HuH-7.5 (cell line): ENCODE data around the gene HECW1.

Experiments used
- DNase-seq: peaks from one replicate; pipeline ENCODE4 v3.0.0; 2011; ENCODE audit warnings: low spot score

HECW1 gene

DNA sequence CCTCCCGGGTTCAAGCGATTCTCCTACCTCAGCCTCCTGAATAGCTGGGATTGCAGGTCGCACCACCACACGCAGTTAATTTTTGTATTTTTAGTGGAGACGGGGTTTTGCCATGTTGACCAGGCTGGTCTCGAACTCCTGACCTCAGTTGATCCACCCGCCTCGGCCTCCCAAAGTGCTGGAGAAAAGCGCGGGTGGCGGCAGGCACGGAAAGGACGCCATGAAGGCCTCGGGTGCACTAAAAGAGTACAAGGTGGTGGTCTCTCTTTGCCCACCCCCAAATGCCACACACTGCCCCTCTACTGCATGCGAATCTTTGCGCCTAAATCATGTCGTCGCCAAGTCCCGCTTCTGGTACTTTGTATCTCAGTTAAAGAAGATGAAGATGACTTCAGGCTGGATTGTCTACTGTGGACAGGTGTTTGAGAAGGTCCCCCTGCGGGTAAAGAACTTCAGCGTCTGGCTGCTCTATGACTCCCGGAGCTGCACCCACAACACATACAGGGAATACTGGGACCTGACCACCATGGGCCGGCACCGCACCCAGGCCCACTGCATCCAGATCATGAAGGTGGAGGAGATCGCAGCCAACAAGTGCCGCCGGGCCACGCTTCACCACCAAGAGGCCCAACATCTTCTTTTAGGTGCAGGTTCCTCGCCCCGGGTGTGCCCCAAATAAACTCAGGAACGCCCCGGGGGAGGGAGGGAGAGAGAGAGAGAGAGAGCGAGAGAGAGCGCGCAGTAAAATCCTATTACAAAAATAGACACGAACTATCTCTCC, 161.7 kb downstream of the HECW1 start:
- no peak for DNase-seq

DNA sequence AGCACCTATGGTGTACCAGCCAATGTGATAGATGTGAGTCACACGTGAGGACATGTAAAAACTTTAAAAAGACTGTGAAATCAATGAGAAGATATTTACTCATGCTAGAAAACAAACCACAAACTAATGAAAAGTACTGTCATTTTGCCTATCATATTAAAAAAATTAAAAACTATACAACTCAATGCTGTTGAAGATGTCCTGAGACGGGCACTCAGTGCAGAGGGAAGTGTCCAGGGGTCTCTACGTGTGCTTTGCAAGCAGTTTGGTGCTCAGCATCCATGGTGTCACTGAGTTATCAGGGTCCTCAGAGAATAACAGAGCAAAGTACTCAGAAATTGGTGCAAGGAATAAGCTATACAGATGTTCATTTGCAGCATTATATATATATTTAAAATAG, 162.3 kb downstream of the HECW1 start:
- no peak for DNase-seq

DNA sequence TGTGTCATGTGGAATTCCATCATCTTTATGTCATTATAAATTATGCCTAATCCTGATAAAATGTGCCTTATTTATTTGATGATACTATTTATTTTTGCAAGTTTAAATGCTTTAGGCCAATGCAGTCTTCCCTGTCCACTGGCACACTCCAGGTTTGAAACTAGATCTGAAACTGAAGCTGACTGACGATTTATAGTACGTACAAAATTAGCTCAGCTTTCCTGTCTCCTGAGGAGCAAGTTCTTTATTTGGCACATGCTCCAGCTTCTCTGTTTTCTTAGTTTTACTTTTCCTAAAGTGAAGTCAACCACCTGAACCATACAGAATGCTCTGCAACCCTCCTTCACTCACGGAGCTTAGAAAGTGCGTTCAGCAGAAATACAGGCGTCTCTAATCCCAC, 164.1 kb downstream of the HECW1 start:
- DNase-seq: no peak

DNA sequence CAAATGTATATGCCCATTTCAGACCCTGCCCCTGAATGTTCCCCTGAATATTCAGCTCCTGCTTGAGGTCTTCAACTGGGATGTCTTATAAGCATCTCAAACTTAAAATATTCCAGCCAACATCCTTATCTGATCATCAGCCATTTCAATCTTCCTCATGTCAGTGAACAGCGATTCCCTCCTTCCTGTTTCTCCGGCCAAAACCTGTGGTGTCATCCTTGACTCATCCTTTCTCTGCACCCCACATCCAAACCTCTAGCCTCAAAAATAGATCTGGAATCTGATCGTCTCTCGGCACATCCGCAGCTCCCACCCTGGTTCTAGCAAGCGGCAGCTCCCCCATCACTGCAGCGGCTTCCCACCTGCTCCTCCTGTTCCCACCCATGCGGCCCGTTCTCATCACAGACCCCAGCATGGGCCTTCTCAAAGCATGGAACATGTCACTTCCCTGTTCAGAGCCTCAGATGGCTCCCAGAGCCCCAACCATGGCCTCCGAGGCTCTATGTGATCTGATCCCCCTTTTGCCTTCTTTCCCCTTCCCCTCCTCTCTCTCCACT, 165.7 kb downstream of the HECW1 start:
- no peak for DNase-seq

DNA sequence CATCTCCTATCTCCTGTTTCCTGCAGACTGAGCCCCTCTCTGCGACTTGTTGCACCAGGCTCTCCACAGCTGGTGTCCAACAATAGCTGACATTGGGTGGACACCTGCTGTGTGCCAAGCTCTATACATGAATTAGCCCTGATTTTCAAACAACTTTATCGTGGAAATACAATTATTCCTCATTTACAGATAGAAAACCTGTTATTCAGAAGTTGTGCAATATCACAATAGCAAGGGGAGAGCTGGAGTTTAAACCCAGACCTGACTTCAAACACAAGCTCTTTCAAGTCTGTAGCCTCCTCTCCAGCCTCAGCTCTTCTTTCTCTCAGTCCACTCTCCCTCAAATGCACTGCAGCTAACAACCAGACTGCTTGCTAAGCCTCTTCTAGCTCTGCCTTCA, 168.8 kb downstream of the HECW1 start:
- no peak for DNase-seq

DNA sequence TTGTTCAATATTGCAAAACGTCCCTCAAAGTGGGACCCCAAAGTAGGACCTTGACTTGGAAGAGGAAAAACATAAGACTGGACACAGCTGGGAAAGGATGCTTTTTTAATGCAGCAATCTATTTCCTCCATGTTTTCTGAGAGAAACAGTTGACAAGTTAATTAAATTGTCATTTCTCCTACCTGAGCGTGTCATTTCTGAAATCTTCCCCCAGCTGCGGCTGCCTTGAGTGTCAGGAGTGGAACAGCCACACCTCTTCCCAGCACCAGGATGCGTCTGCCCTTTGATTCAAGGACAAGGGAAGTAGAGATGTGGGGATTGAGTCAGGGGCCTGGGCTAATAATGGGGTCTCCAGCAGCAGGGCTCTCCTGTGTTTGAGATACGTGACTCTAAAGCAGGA, 171.3 kb downstream of the HECW1 start:
- DNase-seq: no peak

DNA sequence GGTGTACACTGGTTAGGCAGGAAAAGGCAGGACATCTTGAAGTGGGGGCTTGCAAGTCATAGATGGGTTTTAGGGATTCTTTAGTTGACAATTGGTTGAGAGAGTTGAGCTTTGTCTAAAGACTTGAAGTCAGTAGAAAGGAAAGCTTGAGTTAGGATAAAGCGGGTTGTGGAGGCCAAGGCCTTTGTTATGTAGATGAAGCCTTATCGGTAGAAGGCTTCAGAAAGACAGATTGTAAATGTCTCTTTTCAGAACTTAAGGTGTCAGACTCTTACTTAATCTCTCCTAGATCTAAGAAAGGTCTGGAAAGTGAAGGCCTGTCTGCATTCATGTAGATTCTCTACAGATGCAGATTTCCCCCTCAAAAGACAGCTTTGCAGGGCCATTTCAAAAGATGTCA, 177.4 kb downstream of the HECW1 start:
- DNase-seq: no peak

DNA sequence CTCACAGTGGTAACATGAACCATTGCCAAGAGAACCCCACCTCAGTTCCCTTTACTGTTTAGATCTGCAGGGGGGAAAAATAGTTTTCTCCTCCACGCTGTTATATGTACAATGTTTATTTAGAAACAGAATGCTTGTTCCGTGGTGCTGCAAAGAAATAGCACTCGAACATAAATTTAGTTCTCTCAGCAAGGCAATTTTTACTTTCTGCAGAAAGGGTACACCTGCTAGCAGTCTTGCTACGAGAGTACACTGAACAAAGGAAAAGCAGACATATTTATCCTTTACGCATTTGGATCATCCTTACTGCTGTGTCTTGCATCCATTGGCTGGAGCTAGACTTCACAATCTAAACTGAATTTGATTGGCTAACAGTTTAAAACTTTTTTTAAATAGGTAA, 178.5 kb downstream of the HECW1 start:
- no peak for DNase-seq

DNA sequence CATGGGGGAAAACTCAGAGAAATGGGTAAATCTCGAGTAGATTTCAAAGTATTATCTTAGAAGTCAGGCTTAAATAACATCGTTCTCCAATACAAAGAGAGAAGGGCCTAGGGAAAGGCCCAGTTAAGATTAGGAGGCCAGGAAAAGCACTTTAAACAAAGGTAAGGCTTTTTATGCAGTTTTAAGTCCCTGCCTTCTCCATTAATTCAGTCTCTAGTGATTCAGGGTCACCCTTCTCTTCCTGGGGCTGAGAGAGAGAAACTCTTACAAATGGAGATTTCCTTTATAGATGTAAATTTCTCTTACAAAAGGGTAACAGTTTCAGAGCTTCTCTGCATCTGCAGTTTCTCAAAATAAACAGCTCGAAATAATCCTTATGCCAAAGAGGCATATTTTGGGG, 179.3 kb downstream of the HECW1 start:
- DNase-seq: no peak

DNA sequence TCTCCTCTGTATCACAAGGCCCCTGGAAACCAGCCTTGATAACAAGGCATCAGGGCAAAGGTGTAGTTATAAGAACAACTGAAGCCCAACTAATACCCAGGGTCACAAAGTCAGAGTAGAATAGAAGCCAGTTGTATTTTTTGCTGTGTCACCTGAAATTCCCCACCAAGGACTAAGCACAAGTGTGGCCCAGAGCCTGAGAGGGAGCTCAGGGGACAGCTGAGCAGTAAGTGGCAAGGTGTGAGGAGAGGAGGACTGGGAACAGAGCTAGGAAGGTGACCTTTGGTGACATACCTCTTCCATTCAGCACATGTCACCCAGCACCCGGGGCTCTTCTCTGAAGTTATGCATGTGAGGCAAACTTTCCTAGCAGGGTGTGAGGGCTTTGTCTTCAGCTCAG, 179.9 kb downstream of the HECW1 start:
- no peak for DNase-seq

DNA sequence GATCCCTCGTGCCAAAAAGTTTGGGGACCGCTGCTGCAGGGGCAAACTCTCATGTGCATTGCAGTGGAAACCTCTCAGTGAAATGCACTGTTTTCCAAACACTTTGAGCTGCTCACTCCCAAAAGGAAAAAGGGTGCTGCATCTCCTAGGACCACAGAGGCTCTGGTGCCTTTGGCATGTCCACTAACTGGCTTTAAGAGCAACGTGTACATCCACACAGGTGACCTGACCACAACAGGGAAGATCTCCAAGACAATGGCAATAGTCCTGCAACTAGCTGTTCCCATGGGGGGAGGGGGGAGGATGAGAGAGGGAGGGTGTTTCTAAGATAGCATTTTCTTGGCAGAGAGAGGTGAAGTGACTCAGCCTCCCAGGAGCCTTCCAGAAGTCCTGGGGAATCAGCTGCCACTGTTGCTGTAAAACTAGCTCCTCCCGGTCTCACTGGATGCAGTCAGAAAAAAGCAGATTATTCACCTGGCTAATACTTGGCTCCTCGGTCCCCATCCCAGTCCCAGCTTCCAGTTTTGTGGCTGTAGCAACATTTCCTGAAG, 181.7 kb downstream of the HECW1 start:
- DNase-seq: no peak

DNA sequence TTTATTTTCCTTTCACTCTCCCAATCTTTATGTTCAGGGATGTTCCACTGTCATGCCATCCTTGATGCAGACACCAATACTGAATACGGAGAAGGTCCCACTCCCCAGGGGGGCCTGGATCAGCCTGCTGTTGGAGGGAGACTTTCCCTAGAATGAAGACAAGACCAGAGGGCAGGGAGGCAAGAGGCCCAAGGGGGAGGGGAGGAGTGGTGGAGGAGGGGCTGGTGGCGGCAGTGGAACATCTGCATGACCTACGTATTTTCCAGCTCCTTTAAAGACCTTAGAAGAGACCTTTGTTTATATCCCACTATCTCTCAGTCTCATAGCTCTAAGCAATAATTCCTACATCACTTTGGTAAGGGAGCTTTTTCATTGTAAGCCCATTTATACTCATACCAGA, 183.0 kb downstream of the HECW1 start:
- no peak for DNase-seq

DNA sequence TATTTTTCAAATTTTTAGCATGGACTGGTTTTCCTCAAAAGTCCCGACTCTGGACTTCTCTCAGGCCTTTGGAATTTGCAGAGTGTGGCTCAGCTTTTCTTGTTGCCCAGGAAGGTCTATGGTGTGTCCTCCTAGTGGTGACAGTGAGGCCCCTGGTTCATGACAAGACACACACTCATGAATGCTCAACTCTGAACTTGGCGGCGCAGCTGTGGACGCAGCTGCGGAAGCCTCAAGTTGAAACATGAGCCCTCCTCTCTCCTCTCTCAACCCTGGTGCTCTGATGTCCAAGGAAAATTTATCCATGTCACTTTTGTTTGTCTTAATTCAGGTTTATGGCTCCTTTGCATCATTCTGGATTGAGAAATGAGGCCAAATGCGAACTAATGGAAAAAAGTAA, 183.9 kb downstream of the HECW1 start:
- no peak for DNase-seq

DNA sequence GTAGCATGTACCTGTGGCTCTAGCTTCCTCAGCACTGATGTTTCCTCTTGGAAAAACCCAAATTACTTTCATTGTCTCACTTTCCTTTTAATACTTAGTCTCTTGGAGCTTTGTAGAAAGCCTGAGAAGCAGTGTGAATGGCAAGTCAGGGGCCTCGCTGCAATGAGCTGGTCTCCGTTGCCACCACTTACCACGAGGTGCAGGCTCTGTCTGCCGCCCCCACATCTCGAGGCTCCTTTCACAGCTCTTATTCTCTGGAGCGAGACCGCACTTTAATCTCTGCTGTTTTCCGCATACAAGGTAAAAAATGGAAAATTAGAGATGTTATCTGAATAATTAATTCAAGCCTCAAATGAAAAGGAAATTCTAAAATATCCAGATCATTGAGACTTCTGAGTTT, 186.2 kb downstream of the HECW1 start:
- no peak for DNase-seq

DNA sequence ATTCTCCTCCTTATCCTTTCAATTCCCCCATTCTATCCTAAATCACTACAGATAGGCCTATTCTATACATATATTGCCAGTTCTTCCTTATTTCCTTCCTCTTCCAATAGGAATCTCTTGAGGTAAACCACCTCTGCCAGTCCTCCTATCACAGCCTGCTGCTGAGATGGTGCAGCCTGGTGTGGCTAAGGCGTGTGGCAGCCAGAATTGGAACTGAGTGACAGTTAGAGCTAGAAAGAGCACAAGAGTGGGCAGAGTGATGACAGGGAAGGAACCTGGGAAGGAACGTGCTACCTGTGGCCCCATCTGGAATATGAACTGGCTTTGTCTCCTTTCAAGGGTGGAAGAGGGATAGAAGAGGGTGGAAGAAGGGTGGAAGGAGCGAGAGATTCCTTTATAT, 187.7 kb downstream of the HECW1 start:
- no peak for DNase-seq

DNA sequence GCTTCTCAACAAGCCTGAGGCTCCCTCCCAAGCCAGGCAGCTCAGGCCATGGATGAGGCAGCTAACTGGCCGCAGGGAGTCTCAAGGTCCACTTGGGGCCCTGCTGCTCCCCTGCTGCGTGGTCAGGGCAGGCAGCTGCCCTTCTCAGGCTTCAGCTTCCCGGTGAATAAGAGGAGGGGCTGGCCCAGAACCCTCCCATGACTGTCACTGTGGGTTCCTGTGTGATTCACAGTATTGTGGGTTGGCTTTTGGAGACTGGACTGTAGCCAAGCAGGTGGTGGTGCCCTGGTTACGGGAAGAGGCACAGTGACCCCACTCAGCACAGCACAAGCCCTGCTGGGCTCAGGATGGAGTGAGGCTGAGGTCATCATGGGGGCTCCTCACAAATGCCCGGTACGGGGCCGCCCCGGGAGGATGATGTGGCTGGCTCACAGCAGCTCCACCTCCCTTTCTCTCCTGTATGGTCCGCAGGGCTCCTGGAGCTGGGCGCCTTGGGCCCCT, 189.8 kb downstream of the HECW1 start:
- no peak for DNase-seq

DNA sequence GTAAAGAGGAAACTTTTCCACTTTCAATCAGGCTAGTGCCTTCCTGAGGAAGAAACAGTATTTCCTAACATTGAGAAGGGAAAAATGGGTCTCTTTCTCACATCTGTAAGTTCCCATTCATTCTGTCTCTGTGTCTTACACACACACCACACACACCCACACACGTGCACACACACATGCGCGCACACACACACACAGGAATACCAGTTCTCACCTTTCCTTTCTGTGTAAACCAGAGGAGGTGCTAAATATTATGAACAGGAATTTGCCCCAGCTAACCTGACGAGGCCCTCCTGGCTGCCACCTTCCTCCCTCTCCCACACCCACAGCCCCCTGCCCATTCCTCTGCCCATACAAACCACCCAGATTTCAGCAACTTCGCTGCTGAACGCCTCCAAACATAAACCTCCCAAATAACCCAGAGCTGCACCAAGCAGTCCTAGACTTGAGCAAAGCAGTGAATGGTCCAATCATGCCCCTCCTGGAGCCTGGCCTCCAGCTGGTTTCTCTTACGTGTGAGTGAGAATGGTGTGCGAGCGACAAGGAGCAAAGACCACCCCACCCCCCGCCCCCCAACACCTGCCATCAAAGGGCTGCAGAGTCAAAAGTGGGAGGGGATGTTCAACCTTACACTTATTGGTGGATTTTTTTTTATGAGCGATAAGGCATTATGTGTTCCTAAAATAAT, 190.5 kb downstream of the HECW1 start:
- no peak for DNase-seq

DNA sequence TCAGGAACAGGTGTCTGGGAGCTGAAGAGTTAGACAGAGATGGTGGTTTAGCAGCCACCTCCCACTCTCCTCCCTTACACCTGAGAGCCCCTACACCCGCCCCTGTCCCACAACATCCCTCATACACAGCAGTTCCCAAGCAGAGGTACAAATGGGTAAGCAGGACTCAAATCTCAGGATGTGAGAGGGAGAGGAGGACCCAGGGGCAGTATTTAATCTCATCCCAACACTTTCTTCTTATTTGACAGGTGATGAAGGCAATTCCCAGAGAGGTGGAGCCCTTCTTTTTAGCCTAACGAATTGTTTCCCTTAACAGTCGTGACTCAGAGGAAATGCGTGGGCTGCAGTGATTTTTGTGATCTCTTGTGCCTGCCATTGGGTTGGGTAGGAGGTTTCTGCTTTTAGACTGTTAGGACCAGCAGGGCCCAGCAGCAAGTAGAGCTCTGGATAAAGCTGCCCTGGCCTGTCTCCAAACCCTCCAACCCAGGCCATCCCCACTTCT, 191.3 kb downstream of the HECW1 start:
- DNase-seq: no peak

DNA sequence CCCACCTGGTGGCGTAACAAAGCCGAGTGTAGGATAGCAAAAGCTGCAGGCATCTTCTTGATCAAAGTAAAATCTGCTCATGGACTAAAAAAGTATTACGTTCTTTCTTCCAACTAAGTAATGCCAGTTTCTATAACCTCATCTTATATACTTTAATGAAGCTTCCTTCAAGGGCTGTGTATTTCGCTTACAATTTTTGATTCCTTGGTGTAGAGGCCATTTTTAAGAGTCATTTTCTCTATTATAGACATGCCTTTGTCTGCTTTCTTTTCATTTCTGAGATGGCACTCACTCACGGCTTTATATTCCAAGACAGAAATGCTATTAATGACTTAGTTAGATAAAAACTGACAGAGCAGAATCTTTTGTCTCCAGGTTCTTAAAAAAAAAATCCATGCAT, 194.0 kb downstream of the HECW1 start:
- DNase-seq: no peak

DNA sequence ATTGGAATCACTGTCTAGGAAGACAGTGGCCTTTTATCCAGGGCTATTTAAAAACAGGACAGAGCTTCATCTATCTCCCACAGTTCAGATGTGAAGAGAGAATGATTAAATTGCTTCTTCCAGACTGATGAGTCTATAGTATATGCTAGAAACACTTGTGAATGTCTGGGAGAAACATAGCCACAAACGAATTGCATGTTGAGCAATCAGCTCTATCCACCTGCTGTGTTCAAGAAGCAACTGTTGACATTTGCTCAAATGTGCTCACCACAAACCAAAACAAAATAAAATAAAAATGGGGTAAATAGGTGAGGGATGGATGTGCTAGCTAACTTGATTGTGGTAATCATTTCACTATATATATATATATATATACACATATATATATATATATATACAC, 195.1 kb downstream of the HECW1 start:
- no peak for DNase-seq

DNA sequence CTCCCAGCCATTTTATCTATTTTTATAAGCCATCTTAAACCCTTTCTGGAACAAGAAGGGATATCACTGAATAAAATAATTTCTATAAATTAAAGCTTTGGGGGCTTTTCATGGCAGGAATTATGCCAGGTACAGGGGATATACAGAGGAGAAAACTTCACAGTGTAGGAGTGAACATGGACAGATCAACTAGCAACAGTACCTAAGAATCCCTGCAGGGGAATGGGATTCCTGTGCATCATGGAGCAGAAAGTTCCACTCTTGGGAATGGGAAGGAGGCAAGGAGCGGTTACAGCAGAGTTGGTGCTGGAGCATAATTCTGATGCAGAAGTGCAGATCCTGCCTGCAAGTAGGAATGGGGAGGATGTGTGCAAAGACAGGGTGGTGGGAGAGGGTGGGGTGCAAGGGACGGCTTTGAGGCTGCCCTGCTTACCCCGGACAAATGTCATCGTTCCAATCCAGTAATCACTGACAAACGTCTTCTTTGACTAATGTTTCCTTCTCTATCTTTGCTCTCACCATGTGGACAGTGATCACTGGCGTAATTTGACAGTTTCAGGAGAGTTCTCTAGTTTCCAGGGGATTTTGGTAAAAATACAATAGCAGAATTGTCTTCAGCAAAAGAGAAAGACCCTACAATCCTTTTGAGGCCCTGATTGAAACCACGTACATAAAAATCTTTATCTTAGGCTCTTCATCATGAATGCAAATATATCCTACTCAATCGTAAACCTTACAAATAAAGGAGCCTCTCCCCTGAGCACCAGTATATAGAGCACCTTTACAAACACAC, 196.7 kb downstream of the HECW1 start:
- DNase-seq: no peak

DNA sequence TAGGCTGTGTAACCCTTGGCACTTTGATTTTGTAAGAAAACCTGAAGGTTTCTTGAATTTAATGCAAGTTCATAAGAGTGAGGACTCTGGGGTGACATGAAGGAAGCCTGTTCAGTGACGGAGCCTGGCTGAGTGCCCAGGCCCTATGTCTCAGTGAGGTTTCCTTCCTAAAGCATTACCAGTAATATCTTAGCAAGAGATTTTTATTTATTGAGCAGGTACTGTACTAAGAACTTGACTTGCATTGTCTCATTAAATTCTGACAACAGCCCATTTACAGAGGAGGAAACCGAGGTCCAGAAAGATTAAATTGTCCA, 197.2 kb downstream of the HECW1 start:
- no peak for DNase-seq
